Stimulated activated CD8-positive, alpha-beta memory T cell treated with anti-CD3 and anti-CD28 coated beads, Interleukin-7, amount 100 ng/mL, for 48 hours (primary cell): ENCODE data around the gene C2CD2L.
A peak's percentile ranks its signal among the peaks of the same experiment; 100 is the strongest.
"Not testable (repeated sequence)": the region's sequence is repeated elsewhere in the genome, so short reads cannot be mapped to it uniquely, and the experiment has no call there.

Source experiments
- DNase-seq, 2 donors: peaks; one replicate each; pipeline ENCODE4 v3.0.0-alpha.2; 2020; ENCODE audit warnings: low read depth in 1 of 2; ENCODE audit errors: extremely low read depth in 1 of 2

The C2CD2L gene

GRCh38 chr11:119113716-119114115 lies 6.6 kb downstream of the C2CD2L start:
- DNase-seq, result no peak

GRCh38 chr11:119114351-119114750 lies 7.2 kb downstream of the C2CD2L start:
- DNase-seq, result no peak

GRCh38 chr11:119115484-119116234 lies 8.5 kb downstream of the C2CD2L start:
- no peak for DNase-seq

- no peak for DNase-seq
Observed at GRCh38 chr11:119116235-119116594, 9.1 kb downstream of the C2CD2L start.

- DNase-seq, result no peak
Observed at GRCh38 chr11:119116601-119117000, 9.5 kb downstream of the C2CD2L start.

GRCh38 chr11:119117004-119117706 lies 10.0 kb downstream of the C2CD2L start:
- no peak for DNase-seq

- no peak for DNase-seq
Observed at GRCh38 chr11:119118227-119118626, 11.1 kb downstream of the C2CD2L start.

GRCh38 chr11:119118946-119119345 lies 11.8 kb downstream of the C2CD2L start:
- no peak for DNase-seq

- DNase-seq, result no peak
Observed at GRCh38 chr11:119120639-119121007, 13.5 kb downstream of the C2CD2L start.

GRCh38 chr11:119121008-119121810 lies 14.1 kb downstream of the C2CD2L start, which contains the start of gene HINFP:
Gene HINFP, plus strand, starts transcription at chr11:119121580. Its CDS starts 5,365 bp downstream, at chr11:119126945.
- DNase-seq, result peak; percentile 99 to 100

GRCh38 chr11:119121811-119122124 lies 14.6 kb downstream of the C2CD2L start:
- no peak for DNase-seq

- DNase-seq, result no peak
Observed at GRCh38 chr11:119125821-119126220, 18.7 kb downstream of the C2CD2L start.

GRCh38 chr11:119126675-119127268 lies 19.6 kb downstream of the C2CD2L start:
- no peak for DNase-seq

GRCh38 chr11:119130662-119131061 lies 23.5 kb downstream of the C2CD2L start:
- DNase-seq, result no peak

- DNase-seq, result no peak
Observed at GRCh38 chr11:119134389-119134978, 27.3 kb downstream of the C2CD2L start.

- not testable (repeated sequence) for DNase-seq
Observed at GRCh38 chr11:119139276-119139675, 32.1 kb downstream of the C2CD2L start.

- DNase-seq, result no peak
Observed at GRCh38 chr11:119144825-119145486, 37.8 kb downstream of the C2CD2L start.

- DNase-seq, result no peak
Observed at GRCh38 chr11:119145551-119145950, 38.4 kb downstream of the C2CD2L start.

GRCh38 chr11:119147604-119148333 lies 40.6 kb downstream of the C2CD2L start:
- no peak for DNase-seq

- DNase-seq, result no peak
Observed at GRCh38 chr11:119148720-119149017, 41.5 kb downstream of the C2CD2L start.
